Smooth muscle cell (in vitro differentiated cells): ENCODE results near the gene FGF14. TPM values are rescaled to one million over a fixed set of nuclear protein-coding genes. Genes with fewer than 3 reads are reported as not detected.

ENCODE experiments used
- DNase-seq: peaks from one replicate; lab custom pipeline; 2025; ENCODE audit not compliant: unreplicated experiment; lab: John Stamatoyannopoulos, UW
- H2AFZ ChIP-seq: fragments of 200-600 bp; sonication (generic); 2 replicates; pipeline ENCODE4 v1.6.0; 2016; ENCODE audit warnings: antibody characterized with exemption, low read depth, mild to moderate bottlenecking
- H3F3A ChIP-seq: fragments of 200-600 bp; sonication (generic); 2 replicates; pipeline ENCODE4 v1.6.0; 2017; ENCODE audit warnings: antibody characterized with exemption, low read depth
- H3K27ac ChIP-seq: fragments of 200-600 bp; sonication (generic); 2 replicates; pipeline ENCODE4 v1.5.1; 2016; ENCODE audit warnings: low read depth, mild to moderate bottlenecking
- H3K27me3 ChIP-seq: fragments of 200-600 bp; sonication (generic); 2 replicates; pipeline ENCODE4 v1.6.1; 2016; ENCODE audit warnings: low read depth, mild to moderate bottlenecking
- H3K36me3 ChIP-seq: fragments of 200-600 bp; sonication (generic); 2 replicates; pipeline ENCODE4 v1.5.1; 2016; ENCODE audit warnings: low read depth
- H3K4me1 ChIP-seq: fragments of 200-600 bp; sonication (generic); 2 replicates; pipeline ENCODE4 v1.5.1; 2016; ENCODE audit warnings: low read depth
- H3K4me2 ChIP-seq: fragments of 200-600 bp; sonication (generic); 2 replicates; pipeline ENCODE4 v1.6.0; 2016; ENCODE audit warnings: mild to moderate bottlenecking
- H3K4me3 ChIP-seq: fragments of 200-600 bp; sonication (generic); 2 replicates; pipeline ENCODE4 v1.5.1; 2016; ENCODE audit warnings: mild to moderate bottlenecking
- H3K79me2 ChIP-seq: fragments of 200-600 bp; sonication (generic); 2 replicates; pipeline ENCODE4 v1.6.0; 2016; ENCODE audit warnings: low read depth, mild to moderate bottlenecking
- H3K9ac ChIP-seq: fragments of 200-600 bp; sonication (generic); 2 replicates; pipeline ENCODE4 v1.6.0; 2016; ENCODE audit warnings: low read depth
- H3K9me3 ChIP-seq: fragments of 200-600 bp; sonication (generic); replicated peaks from 2 replicates; pipeline ENCODE4 v1.5.1; 2016; ENCODE audit warnings: low read depth
- H4K20me1 ChIP-seq: fragments of 200-600 bp; sonication (generic); 2 replicates; pipeline ENCODE4 v1.6.0; 2016; ENCODE audit warnings: low read depth
- WGBS: methylation state at CpG from one replicate; pipeline ENCODE4 v1.1.7; 2016; ENCODE audit warnings: low lambda C conversion rate; 5-methylcytosine and 5-hydroxymethylcytosine counted together
- polyA plus RNA-seq: library from polyadenylated mRNA; unstranded; fragments of >200 nt; fragmentation: Nextera tagmentation; extraction: Ambion mirVana; gene quantifications from 2 replicates; pipeline ENCODE4 v1.2.1, GENCODE V29; 2016
- total RNA-seq: library from RNA; depleted of rRNA; stranded (reverse); fragments of >200 nt; gene quantifications from 2 replicates; pipeline ENCODE4 v1.2.3, GENCODE V29; 2014
- TF ChIP-seq, protein P1 (sequence below): fragments of 200-600 bp; sonication (generic); IDR thresholded peaks from 2 replicates; pipeline ENCODE4 v1.5.1; 2017; ENCODE audit warnings: borderline replicate concordance, mild to moderate bottlenecking, antibody characterized with exemption; ENCODE audit not compliant: insufficient read depth, poor library complexity, severe bottlenecking

FGF14 gene
- total and polyA plus RNA-seq, 2 experiments from 2014 or later = 0.23 TPM; not detected in 1

DNA sequence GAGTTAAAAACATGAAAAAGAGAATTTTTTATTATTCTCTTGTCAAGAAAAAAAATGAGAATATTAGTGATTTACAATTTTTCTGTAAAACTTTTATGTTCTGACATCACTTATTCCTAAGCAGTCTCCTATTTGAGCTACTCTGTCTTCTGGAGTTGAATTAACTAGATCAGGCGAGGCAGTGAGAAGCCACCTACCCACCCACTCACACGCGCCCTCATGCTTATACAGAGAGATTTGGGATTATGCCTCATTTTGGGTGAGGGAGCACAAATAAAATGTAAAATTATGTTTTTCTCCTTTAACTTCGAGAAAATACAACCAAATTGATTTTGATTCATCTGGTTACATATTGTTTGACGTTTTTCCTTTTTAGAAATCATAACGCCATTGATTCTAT lies 524.9 kb downstream of the FGF14 start:
- Histone ChIP-seq H3K9ac (no peak overlapping the region), H3K9me3 (no peaks in the 10 kb centered on the region), H3K79me2 (no peaks in the 10 kb centered on the region), H3K36me3 (no peaks in the 10 kb centered on the region), H3K27ac (no peak overlapping the region), H3K4me2 (no peak overlapping the region), H3K4me3 (no peak overlapping the region), H3K27me3 (no peaks in the 10 kb centered on the region), H3F3A (no peaks in the 10 kb centered on the region), H2AFZ (no peak overlapping the region), H4K20me1 (no peaks in the 10 kb centered on the region), H3K4me1 (no peaks in the 10 kb centered on the region)
- no peak for DNase-seq
- WGBS = 90% methylated on average over 6 of the region's 6 CpGs
- TF ChIP-seq, protein P1, sequence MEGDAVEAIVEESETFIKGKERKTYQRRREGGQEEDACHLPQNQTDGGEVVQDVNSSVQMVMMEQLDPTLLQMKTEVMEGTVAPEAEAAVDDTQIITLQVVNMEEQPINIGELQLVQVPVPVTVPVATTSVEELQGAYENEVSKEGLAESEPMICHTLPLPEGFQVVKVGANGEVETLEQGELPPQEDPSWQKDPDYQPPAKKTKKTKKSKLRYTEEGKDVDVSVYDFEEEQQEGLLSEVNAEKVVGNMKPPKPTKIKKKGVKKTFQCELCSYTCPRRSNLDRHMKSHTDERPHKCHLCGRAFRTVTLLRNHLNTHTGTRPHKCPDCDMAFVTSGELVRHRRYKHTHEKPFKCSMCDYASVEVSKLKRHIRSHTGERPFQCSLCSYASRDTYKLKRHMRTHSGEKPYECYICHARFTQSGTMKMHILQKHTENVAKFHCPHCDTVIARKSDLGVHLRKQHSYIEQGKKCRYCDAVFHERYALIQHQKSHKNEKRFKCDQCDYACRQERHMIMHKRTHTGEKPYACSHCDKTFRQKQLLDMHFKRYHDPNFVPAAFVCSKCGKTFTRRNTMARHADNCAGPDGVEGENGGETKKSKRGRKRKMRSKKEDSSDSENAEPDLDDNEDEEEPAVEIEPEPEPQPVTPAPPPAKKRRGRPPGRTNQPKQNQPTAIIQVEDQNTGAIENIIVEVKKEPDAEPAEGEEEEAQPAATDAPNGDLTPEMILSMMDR = no peak

DNA sequence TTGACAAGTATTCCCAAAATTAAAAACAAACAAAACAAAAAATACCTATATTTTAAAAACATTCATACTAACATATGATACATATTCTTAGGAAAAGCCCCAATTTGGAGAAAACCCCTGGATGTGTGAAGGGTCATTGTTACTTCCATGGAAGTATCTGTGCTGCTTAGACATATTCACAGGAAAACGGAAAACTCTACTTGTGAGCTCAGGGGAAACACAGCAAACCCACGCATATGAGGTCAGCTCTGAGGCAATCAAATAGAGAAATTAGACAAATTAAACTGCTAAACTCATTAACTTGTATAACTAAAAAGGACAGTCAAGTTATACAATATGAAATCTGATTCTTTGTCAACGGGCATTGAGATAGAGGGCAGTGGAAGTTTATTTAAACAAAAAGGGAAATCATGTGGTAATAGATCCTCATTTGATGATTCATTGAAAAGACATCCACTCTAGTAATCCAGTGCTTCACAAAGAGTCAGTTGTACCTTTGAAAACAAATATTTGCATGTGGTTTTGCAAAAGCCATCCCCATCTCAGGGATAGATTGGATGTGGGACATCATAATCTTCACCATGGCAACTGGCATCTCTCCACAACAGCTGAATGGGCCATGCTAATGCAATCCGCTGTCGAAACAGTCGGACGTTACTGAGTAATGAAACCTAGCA lies 526.0 kb downstream of the FGF14 start:
- Histone ChIP-seq H3K79me2 (no peaks in the 10 kb centered on the region), H4K20me1 (no peaks in the 10 kb centered on the region), H3K27me3 (no peaks in the 10 kb centered on the region), H3K27ac (peak overlapping the region; percentile 45), H3K9me3 (no peaks in the 10 kb centered on the region), H3K4me1 (no peaks in the 10 kb centered on the region), H3K4me2 (peak overlapping the region; percentile 52), H2AFZ (no peak overlapping the region), H3K9ac (no peak overlapping the region), H3K4me3 (no peak overlapping the region), H3K36me3 (no peaks in the 10 kb centered on the region), H3F3A (no peaks in the 10 kb centered on the region)
- TF ChIP-seq, protein P1 = no peak
- DNase-seq = no peak
- 55% methylated on average over 7 of the region's 7 CpGs for WGBS

DNA sequence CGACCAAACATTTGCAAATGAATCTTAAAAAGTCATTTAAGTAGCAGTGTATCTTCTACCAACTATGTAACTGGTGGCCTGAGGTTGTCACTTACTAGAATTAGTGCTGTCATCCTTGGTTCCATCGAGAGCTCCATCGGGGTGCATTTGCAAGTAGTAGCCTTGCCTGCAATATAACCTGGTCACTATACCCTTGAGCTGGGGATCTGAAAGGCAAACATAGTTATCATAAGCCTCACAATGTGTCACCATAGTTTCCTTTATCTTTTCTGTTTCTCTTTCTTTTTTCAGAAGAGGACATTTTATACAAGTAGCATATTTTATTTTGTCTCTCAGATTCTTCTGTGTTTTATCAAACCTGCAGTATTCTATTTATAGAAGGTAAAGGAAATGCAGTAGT lies 526.8 kb downstream of the FGF14 start:
- WGBS = 94% methylated on average over 3 of the region's 3 CpGs
- no peak overlapping the region for H3K9ac ChIP-seq

More for the DNA sequence above, 526.8 kb downstream of the FGF14 start:
- no peak for DNase-seq
- H3K9me3 ChIP-seq = no peaks in the 10 kb centered on the region
- H3K4me3 ChIP-seq = no peak overlapping the region
- TF ChIP-seq, protein P1 = no peak
- H3K27me3 ChIP-seq = no peaks in the 10 kb centered on the region
- no peaks in the 10 kb centered on the region for H3K4me1 ChIP-seq
- no peak overlapping the region for H3K27ac ChIP-seq
- no peaks in the 10 kb centered on the region for H3K79me2 ChIP-seq
- H3K4me2 ChIP-seq = no peak overlapping the region
- no peak overlapping the region for H2AFZ ChIP-seq
- H4K20me1 ChIP-seq = no peaks in the 10 kb centered on the region
- no peaks in the 10 kb centered on the region for H3F3A ChIP-seq
- no peaks in the 10 kb centered on the region for H3K36me3 ChIP-seq
